ENCODE measurements around the gene RICTOR.

DNA sequence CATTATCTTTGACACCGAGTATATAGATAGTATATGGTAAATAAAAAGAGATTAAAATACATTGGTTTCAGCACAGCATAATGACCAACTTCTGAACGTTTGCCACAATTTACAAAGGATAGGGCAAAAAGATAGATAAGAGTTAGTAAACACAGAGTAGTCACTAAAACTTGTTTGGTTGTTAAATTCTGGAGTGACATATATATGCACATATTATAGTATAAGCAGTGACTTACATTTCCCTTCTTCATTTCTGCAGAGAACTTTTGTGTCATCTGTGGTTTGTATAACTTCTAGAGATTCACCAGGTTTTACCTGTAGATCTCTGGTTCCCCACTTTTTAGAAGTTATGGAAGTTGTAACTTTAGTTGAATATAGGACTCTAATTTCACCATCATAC lies 44.4 kb upstream of the RICTOR start:
- TF ChIP-seq CTCF (conservative IDR thresholded peaks at IDR 0.05) (no peak), ZFX (IDR thresholded peaks at IDR 0.05) (no peak)

Measured in C4-2B (cell line).